Small intestine (tissue), 7 donors: ENCODE data around the gene KHK. TPM values are rescaled to one million over a fixed set of nuclear protein-coding genes. Genes with fewer than 3 reads are reported as not detected.

Source experiments
- DNase-seq, 2 donors: peaks; one replicate each; pipeline versions ENCODE4 v3.0.0 to v3.0.0-alpha.2; 2013
- FAIRE-seq: peaks from 2 replicates; lab custom pipeline; 2012; peaks lifted over from hg19 to GRCh38; lab: Jason Lieb, UNC
- H3K27ac ChIP-seq, 3 donors: one replicate each; pipeline ENCODE4 v1.5.1; 2013; ENCODE audit warnings: low read length in 2 of 3, mild to moderate bottlenecking in 2 of 3, control low read depth in 1 of 3, inconsistent platforms in 1 of 3, low read depth in 1 of 3, moderate library complexity in 1 of 3
- H3K27me3 ChIP-seq, 3 donors: one replicate each; pipeline ENCODE4 v1.6.1; 2013; ENCODE audit warnings: low read length in 3 of 3, inconsistent platforms in 1 of 3; ENCODE audit not compliant: control insufficient read depth in 3 of 3, insufficient read depth in 3 of 3
- H3K36me3 ChIP-seq, 3 donors: one replicate each; pipeline ENCODE4 v1.6.1; 2013; ENCODE audit warnings: low read length in 3 of 3, inconsistent platforms in 1 of 3, low read depth in 1 of 3, mild to moderate bottlenecking in 1 of 3, moderate library complexity in 1 of 3; ENCODE audit not compliant: control insufficient read depth in 3 of 3, insufficient read depth in 2 of 3
- H3K4me1 ChIP-seq, 3 donors: one replicate each; pipeline ENCODE4 v1.6.1; 2013; ENCODE audit warnings: low read length in 2 of 3, inconsistent platforms in 1 of 3, low read depth in 1 of 3, mild to moderate bottlenecking in 1 of 3, moderate library complexity in 1 of 3; ENCODE audit not compliant: control insufficient read depth in 3 of 3, insufficient read depth in 2 of 3
- H3K4me3 ChIP-seq, 3 donors: one replicate each; pipeline ENCODE4 v1.5.1; 2013; ENCODE audit warnings: low read length in 3 of 3, control low read depth in 1 of 3, inconsistent platforms in 1 of 3, low read depth in 1 of 3, mild to moderate bottlenecking in 1 of 3, moderate library complexity in 1 of 3
- H3K9me3 ChIP-seq, 2 donors: one replicate each; pipeline ENCODE4 v1.6.1; 2013; ENCODE audit warnings: low read depth in 1 of 2, low read length in 1 of 2; ENCODE audit not compliant: control insufficient read depth in 2 of 2, insufficient read depth in 1 of 2
- WGBS, 3 donors: extraction: QIAGEN DNeasy Blood & Tissue Kit; methylation state at CpG; one replicate each; pipeline ENCODE4 v1.1.7; 2013; 5-methylcytosine and 5-hydroxymethylcytosine counted together
- polyA plus RNA-seq, 4 donors: library from polyadenylated mRNA; stranded (reverse) in 3 of 4; unstranded in 1 of 4; fragments of 200-250 nt in 3 of 4; fragments of 120-200 nt in 1 of 4; gene quantifications; one replicate each; pipeline versions ENCODE4 v1.2.1 to v1.2.3, GENCODE V29; 2013
- donor health status: healthy with polysubstance abuse.
- donor health status: control.
- donor health status: control.
- donor health status: Bipolar disorder and iron deficiency.
- donor health status: healthy.

KHK gene
- polyA plus RNA-seq, 4 donors, result 225 to 643 (median 399) TPM

DNA sequence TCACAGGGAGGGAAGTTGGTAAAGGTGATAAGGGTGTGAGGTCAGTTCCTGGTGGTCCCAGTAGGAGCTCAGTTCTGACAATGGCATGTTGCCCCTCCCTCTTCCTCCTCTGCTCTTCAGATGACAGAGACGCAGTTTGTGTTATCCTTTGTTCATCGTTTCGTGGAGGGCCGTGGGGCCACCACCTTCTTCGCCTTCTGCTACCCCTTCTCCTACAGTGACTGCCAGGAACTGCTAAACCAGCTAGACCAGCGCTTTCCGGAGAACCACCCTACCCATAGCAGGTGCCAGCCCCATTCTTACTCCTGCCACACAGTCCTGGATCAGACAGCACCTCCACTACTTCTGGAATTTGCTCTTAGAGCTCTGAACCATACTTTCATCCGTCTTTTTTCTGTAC lies 32.8 kb upstream of the KHK start:
- no peak for DNase-seq
- 88 to 90% (median 89%) methylated on average over 8 of the region's 8 CpGs for WGBS, 3 donors
- Histone ChIP-seq H3K27me3 (no peaks in the 10 kb centered on the region), H3K27ac (no peak overlapping the region), H3K36me3 (peaks cover 0 to 42% (median 3%) of the 10 kb centered on the region in 3 donors), H3K9me3 (no peaks in the 10 kb centered on the region), H3K4me1 (peaks cover 0 to 10% (median 0%) of the 10 kb centered on the region in 3 donors), H3K4me3 (no peak overlapping the region)
- FAIRE-seq, result no peak

DNA sequence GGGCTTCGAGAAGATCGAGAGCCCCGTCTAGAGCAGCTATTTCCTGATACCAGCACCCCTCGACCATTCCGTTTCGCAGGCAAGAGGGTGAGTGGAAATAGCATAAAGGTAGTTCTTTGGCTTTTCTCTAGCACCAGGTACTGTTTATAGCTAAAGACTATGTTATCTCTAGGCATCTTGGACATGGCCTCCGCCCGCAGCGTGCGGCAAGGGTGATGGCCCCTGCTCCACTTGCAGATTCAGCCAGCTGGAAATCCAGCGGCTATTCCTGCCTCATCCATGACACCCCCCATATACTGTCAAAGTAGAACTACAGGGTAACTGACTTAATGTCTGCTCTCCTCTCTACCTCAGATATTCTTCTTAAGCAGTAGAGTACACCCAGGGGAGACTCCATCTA lies 31.9 kb upstream of the KHK start:
- peaks cover 0 to 52% (median 3%) of the 10 kb centered on the region in 3 donors for H3K36me3 ChIP-seq

DNA sequence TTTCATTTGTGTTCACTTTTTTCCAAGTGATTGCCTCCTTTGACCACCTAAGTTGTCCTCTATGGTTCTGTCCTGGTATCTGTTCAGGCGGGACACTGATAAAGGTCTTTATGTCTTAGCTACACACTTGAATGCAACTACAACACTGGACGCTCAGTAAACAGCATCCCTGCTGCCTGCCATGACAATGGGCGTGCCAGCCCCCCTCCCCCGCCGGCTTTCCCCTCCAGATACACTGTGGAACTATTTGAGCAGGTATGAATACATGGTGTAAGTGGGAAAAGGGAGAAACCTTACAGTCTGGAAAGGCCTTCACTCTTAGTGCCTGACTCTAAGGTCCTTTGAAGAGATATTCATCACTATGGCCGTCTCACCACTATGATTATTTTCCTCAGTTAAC lies 29.4 kb upstream of the KHK start:
- DNase-seq (no peak), FAIRE-seq (no peak)
- Histone ChIP-seq H3K9me3 (no peaks in the 10 kb centered on the region), H3K27ac (no peak overlapping the region), H3K4me1 (peaks cover 0 to 3% (median 0%) of the 10 kb centered on the region in 3 donors), H3K4me3 (no peak overlapping the region), H3K27me3 (no peaks in the 10 kb centered on the region), H3K36me3 (peaks cover 2 to 56% (median 3%) of the 10 kb centered on the region in 3 donors)
- WGBS, 3 donors, result 89 to 96% (median 93%) methylated on average over 6 of the region's 6 CpGs

More for the DNA sequence above, 31.9 kb upstream of the KHK start:
- FAIRE-seq (no peak), DNase-seq (no peak)
- no peaks in the 10 kb centered on the region for H3K9me3 ChIP-seq
- peaks cover 0 to 6% (median 0%) of the 10 kb centered on the region in 3 donors for H3K4me1 ChIP-seq
- H3K27ac ChIP-seq, result no peak overlapping the region
- H3K27me3 ChIP-seq, result no peaks in the 10 kb centered on the region
- no peak overlapping the region for H3K4me3 ChIP-seq
- 95 to 96% (median 96%) methylated on average over 11 of the region's 11 CpGs for WGBS, 3 donors

DNA sequence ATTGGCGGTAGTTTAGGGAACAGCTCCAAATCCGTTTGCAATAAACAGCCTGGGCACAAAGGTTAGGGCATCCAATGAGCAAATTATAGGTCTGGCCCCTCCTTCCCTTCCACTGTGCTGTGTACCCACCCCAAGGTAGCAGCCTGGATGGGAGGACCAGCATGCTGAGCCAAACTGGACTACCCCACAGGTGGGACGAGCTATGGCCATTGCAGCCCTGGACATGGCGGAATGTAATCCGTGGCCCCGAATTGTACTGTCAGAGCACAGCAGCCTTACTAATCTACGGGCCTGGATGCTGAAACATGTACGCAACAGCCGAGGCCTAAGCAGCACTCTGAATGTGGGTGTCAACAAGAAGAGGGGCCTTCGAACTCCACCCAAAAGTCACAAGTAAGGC lies 28.4 kb upstream of the KHK start:
- DNase-seq (no peak), FAIRE-seq (no peak)
- H3K4me1 ChIP-seq, result no peaks in the 10 kb centered on the region
- peaks cover 2 to 53% (median 5%) of the 10 kb centered on the region in 3 donors for H3K36me3 ChIP-seq
- no peaks in the 10 kb centered on the region for H3K27me3 ChIP-seq
- WGBS, 3 donors, result 81 to 85% (median 84%) methylated on average over 10 of the region's 10 CpGs
- no peak overlapping the region for H3K4me3 ChIP-seq
- H3K27ac ChIP-seq, result no peak overlapping the region
- H3K9me3 ChIP-seq, result no peaks in the 10 kb centered on the region

DNA sequence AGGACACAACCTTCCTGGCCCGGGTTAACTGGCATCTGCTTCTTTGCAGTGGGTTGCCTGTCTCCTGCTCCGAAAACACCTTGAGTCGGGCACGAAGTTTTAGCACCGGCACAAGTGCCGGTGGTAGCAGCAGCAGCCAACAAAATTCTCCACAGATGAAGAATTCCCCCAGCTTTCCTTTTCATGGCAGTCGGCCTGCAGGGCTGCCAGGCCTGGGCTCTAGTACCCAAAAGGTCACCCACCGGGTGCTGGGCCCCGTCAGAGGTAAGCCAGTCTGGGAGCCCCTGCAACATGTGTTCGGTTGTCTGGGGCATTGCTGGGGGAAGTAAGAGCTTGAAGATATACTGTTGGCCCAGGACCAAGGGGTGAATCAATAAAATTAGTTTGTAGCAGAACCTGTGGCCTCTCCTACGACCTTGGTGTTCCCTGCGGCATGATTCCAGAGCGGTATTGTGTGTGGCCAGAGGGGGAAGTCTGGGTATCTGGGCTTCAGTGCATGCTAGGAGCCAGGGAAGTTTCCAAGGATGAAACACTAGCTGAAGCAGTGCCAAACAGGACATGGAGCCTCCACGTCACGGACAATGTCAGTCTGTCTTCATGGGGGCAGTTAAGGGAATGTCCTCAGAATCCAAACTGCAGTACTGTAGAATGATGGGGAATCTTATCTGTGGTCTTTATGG lies 27.3 kb upstream of the KHK start:
- FAIRE-seq, result no peak
- Histone ChIP-seq H3K27me3 (no peaks in the 10 kb centered on the region), H3K9me3 (no peaks in the 10 kb centered on the region), H3K36me3 (peaks cover 2 to 43% (median 5%) of the 10 kb centered on the region in 3 donors), H3K27ac (no peak overlapping the region), H3K4me1 (no peaks in the 10 kb centered on the region), H3K4me3 (no peak overlapping the region)
- 79 to 84% (median 83%) methylated on average over 15 of the region's 15 CpGs for WGBS, 3 donors
- DNase-seq, result no peak

DNA sequence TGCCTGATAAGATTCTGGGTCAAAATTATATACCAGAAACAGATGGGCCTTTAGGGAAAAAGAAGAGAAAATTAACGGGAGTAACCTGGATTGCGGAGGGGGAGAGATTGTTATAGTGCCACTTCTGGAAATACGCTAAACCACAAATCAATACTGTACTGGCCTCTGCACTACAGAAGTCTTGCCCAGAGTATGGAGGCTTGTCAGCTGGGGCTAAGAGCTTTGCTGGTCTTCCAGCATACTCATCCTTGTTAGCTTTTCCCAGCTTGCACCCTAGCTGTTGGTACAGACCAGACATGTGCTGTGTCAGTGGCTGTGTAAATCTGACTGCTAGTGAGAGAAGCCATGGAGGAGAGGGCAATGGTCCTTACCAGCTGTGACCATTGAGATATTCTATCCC lies 26.2 kb upstream of the KHK start:
- no peak overlapping the region for H3K4me3 ChIP-seq

DNA sequence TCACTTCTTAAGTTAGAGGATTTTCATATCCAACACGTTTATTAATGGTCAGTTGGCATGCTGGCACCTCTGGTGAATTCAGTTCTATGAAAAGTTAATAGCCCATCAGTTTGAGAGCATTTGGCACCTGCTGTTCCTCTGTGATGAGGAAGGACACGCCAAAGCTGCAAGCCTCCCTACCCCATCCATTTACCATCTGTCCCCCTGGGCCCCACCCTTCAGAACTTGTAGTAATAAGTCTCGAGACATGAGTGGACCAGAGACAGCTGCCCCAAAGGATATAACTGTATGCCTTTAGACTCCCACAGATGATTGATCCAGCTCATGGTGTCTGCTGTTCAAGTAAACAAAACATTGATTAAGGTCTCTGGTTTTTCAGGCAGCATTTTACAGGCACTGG lies 21.4 kb upstream of the KHK start:
- no peak overlapping the region for H3K27ac ChIP-seq
- FAIRE-seq, result no peak

More for the DNA sequence above, 26.2 kb upstream of the KHK start:
- DNase-seq (no peak), FAIRE-seq (no peak)
- 90 to 93% (median 90%) methylated on average over 3 of the region's 3 CpGs for WGBS, 3 donors
- Histone ChIP-seq H3K27me3 (no peaks in the 10 kb centered on the region), H3K27ac (no peak overlapping the region), H3K9me3 (no peaks in the 10 kb centered on the region), H3K36me3 (peaks cover 2 to 34% (median 3%) of the 10 kb centered on the region in 3 donors), H3K4me1 (no peaks in the 10 kb centered on the region)

DNA sequence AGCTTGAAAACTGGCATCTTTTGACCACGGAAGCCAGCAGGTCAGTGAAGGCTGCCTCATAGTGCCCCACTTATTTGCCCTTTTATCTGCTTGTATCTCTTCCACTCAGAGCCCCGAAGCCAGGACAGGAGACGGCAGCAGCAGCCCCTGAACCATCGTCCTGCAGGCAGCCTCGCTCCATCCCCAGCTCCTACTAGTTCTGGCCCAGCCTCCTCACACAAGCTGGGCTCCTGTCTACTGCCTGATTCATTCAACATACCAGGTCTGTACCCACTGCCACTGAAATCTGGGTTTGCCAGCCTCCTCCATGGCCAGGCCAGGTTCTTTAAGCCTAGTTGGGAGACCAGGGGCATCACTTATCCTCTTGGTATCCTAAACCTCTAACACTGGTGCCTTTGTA lies 19.2 kb upstream of the KHK start:
- no peak overlapping the region for H3K4me3 ChIP-seq
- DNase-seq (no peak), FAIRE-seq (no peak)
- H3K27me3 ChIP-seq, result no peaks in the 10 kb centered on the region
- WGBS, 3 donors, result 96 to 97% (median 97%) methylated on average over 5 of the region's 5 CpGs
- H3K36me3 ChIP-seq, result peaks cover 2 to 40% (median 5%) of the 10 kb centered on the region in 3 donors
- H3K4me1 ChIP-seq, result peaks cover 4 to 17% (median 7%) of the 10 kb centered on the region in 3 donors
- no peaks in the 10 kb centered on the region for H3K9me3 ChIP-seq
- no peak overlapping the region for H3K27ac ChIP-seq

More for the DNA sequence above, 21.4 kb upstream of the KHK start:
- Histone ChIP-seq H3K36me3 (peaks cover 2 to 41% (median 8%) of the 10 kb centered on the region in 3 donors), H3K4me1 (peaks cover under 1 to 6% (median 3%) of the 10 kb centered on the region in 3 donors), H3K27me3 (no peaks in the 10 kb centered on the region), H3K4me3 (no peak overlapping the region), H3K9me3 (no peaks in the 10 kb centered on the region)
- 68 to 86% (median 71%) methylated on average over 3 of the region's 3 CpGs for WGBS, 3 donors
- no peak for DNase-seq
